KMS-11 (cell line): ENCODE measurements around the gene CNDP2.

Experiments used
- H2AFZ ChIP-seq: fragments of 200-600 bp; sonication (generic); 2 replicates; pipeline ENCODE4 v1.6.1; 2016; ENCODE audit warnings: antibody characterized with exemption, mixed run types, low read depth
- H3K27ac ChIP-seq: fragments of 200-600 bp; sonication (generic); 2 replicates; pipeline ENCODE4 v1.6.1; 2016; ENCODE audit warnings: mild to moderate bottlenecking, mixed run types
- H3K27me3 ChIP-seq: fragments of 200-600 bp; sonication (generic); 2 replicates; pipeline ENCODE4 v1.6.1; 2017; ENCODE audit warnings: mild to moderate bottlenecking, low read depth, mixed run types, moderate library complexity; ENCODE audit not compliant: insufficient read depth
- H3K36me3 ChIP-seq: fragments of 200-600 bp; sonication (generic); 2 replicates; pipeline ENCODE4 v1.6.1; 2017; ENCODE audit warnings: mild to moderate bottlenecking, mixed run types; ENCODE audit not compliant: insufficient read depth
- H3K4me1 ChIP-seq: fragments of 200-600 bp; sonication (generic); 2 replicates; pipeline ENCODE4 v1.6.1; 2016; ENCODE audit warnings: mild to moderate bottlenecking, low read depth, mixed run types; ENCODE audit not compliant: poor library complexity, severe bottlenecking
- H3K4me2 ChIP-seq: fragments of 200-600 bp; sonication (generic); 2 replicates; pipeline ENCODE4 v1.7.0; 2016; ENCODE audit warnings: mild to moderate bottlenecking, mixed run types
- H3K4me3 ChIP-seq: fragments of 200-600 bp; sonication (generic); IDR thresholded peaks from 2 replicates; pipeline ENCODE4 v1.6.1; 2017; ENCODE audit warnings: low read depth, low read length, mixed read lengths; ENCODE audit not compliant: insufficient read depth
- H3K79me2 ChIP-seq: fragments of 200-600 bp; sonication (generic); 2 replicates; pipeline ENCODE4 v1.6.1; 2016; ENCODE audit warnings: low read depth, mixed run types; ENCODE audit not compliant: insufficient read depth
- H3K9ac ChIP-seq: fragments of 200-600 bp; sonication (generic); 2 replicates; pipeline ENCODE4 v1.6.1; 2016; ENCODE audit warnings: mild to moderate bottlenecking, mixed run types
- H4K20me1 ChIP-seq: fragments of 200-600 bp; sonication (generic); 2 replicates; pipeline ENCODE4 v1.6.1; 2016; ENCODE audit warnings: mild to moderate bottlenecking, mixed run types; ENCODE audit not compliant: insufficient read depth
- TF ChIP-seq, protein P1 (sequence below): fragments of 200-600 bp; sonication (generic); conservative IDR thresholded peaks from 2 replicates; pipeline ENCODE4 v1.6.1; 2017; ENCODE audit warnings: low read depth, mild to moderate bottlenecking, antibody characterized with exemption, low read length, moderate library complexity, mixed read lengths

The CNDP2 gene

DNA sequence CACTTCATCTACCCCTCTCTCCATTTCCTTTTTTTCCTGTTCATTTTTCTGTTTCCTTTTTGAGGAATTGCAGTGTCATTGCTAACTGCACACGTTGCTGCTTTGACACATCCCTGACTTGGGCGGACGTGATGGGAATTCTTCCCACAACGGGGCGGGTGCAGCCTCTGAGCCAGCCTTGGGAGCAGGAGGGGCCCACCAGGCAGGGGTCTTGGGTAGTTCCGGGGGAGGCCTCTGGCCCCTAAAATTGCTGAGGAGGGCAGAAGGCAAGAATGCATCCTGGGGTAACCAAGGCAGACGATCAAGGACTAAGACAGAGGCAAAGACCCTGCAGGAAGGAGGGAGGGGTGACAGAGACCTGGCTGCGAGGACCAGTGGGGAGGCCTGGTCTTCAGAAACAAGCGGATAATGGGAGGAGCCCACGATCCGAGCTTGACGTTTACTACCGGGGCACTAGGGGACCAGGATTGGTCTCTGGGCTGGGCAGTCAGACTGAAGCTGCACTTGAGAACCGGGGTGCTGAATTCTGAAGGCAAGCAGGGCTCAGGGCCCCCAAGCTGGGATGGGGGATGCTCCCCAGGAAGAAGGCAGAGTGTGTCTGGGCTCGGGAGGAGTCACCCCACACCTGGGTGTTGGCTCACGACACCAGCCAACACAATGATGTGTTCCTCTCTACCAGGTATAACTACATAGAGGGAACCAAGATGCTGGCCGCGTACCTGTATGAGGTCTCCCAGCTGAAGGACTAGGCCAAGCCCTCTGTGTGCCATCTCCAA is 23.3 kb downstream of the CNDP2 start:
- Histone ChIP-seq H3K4me3 (no peak overlapping the region), H3K4me2 (no peak overlapping the region), H3K27me3 (no peaks in the 10 kb centered on the region), H3K27ac (no peak overlapping the region; the same call in 1 of the 2 replicates), H3K79me2 (no peaks in the 10 kb centered on the region; the same call in 1 of the 2 replicates), H2AFZ (no peak overlapping the region), H3K4me1 (peaks cover 36% of the 10 kb centered on the region), H3K36me3 (peaks cover 42% of the 10 kb centered on the region; the same call in 1 of the 2 replicates), H4K20me1 (no peaks in the 10 kb centered on the region), H3K9ac (no peak overlapping the region)
- TF ChIP-seq, protein P1, sequence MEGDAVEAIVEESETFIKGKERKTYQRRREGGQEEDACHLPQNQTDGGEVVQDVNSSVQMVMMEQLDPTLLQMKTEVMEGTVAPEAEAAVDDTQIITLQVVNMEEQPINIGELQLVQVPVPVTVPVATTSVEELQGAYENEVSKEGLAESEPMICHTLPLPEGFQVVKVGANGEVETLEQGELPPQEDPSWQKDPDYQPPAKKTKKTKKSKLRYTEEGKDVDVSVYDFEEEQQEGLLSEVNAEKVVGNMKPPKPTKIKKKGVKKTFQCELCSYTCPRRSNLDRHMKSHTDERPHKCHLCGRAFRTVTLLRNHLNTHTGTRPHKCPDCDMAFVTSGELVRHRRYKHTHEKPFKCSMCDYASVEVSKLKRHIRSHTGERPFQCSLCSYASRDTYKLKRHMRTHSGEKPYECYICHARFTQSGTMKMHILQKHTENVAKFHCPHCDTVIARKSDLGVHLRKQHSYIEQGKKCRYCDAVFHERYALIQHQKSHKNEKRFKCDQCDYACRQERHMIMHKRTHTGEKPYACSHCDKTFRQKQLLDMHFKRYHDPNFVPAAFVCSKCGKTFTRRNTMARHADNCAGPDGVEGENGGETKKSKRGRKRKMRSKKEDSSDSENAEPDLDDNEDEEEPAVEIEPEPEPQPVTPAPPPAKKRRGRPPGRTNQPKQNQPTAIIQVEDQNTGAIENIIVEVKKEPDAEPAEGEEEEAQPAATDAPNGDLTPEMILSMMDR, result no peak

DNA sequence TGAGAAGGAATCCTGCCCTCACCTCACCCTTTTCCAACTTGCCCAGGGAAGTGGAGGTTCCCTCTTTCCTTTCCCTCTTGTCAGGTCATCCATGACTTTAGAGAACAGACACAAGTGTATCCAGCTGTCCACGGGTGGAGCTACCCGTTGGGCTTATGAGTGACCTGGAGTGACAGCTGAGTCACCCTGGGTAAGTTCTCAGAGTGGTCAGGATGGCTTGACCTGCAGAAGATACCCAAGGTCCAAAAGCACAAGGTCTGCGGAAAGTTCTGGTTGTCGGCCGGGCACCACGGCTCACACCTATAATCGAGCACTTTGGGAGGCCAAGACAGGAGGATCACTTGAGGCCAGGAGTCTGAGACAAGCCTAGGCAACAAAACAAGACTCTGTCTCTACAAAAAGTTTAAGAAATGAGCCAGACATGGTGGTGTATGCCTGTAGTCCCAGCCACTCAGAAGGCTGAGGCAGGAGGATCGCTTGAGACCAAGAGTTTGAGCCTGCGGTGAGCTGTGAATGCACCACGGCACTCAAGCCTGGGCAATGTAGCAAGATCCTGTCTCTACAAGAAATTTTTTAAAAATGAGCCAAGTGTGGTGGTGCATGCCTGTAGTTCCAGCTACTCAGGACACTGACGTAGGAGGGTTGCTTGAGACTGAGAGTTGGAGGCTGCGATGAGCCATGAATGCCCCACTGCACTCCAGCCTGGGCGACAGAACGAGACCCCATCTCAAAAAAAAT is 24.1 kb downstream of the CNDP2 start:
- peaks cover 35% of the 10 kb centered on the region; the same call in 1 of the 2 replicates for H3K36me3 ChIP-seq
- peaks cover 39% of the 10 kb centered on the region for H3K4me1 ChIP-seq
- TF ChIP-seq, protein P1, result no peak
- no peak overlapping the region for H3K4me2 ChIP-seq
- H4K20me1 ChIP-seq, result no peaks in the 10 kb centered on the region
- H3K9ac ChIP-seq, result no peak overlapping the region
- H3K79me2 ChIP-seq, result no peaks in the 10 kb centered on the region; the same call in 1 of the 2 replicates
- no peaks in the 10 kb centered on the region for H3K27me3 ChIP-seq
- H3K4me3 ChIP-seq, result no peak overlapping the region
- no peak overlapping the region for H2AFZ ChIP-seq
- H3K27ac ChIP-seq, result no peak overlapping the region; the same call in 1 of the 2 replicates

DNA sequence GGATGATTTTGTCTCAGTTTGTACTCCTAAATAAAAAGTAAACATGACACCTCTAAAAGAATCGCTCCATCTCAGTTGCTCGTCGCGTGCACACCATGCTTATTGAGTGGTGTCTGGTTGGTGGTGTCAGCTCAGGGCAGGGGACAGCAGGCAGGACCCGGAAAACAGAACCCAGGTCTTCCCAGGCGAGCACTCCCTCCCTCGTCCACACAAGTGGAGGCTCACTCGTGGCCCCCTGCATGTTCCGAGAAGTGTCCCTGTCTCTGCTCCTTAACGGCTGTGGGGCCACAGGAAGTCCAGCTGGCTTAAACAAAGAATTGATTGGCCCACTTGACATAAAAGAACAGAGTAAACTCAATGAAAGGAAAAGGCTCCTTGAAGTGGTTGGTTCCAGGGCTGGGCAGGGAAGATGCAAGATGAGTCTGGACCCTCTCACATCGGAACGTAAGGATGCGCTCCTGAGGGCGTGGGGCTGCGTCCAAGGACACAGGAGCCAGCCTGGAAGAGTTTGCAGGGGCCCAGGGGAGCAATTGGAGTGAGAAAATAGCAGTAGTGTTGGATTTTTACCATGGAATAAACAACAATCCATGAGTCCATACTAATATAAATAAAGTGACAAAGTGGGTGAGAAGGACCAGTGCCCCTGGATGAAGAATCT is 25.0 kb downstream of the CNDP2 start:
- H3K4me3 ChIP-seq, result no peak overlapping the region
- no peaks in the 10 kb centered on the region for H4K20me1 ChIP-seq
- no peak overlapping the region for H3K9ac ChIP-seq
- H3K27me3 ChIP-seq, result no peaks in the 10 kb centered on the region
- H3K79me2 ChIP-seq, result no peaks in the 10 kb centered on the region
- no peak overlapping the region for H2AFZ ChIP-seq
- TF ChIP-seq, protein P1, result no peak
- H3K4me2 ChIP-seq, result no peak overlapping the region
- H3K27ac ChIP-seq, result peak overlapping the region; percentile 52; the same call in 1 of the 2 replicates
- H3K4me1 ChIP-seq, result peaks cover 42% of the 10 kb centered on the region
- H3K36me3 ChIP-seq, result peaks cover 27% of the 10 kb centered on the region; the same call in 1 of the 2 replicates
